CD4-positive, alpha-beta T cell treated with Interleukin-10 for 1 hour (primary cell): ENCODE results near the gene GRK5.

Experiments
- DNase-seq: peaks from one replicate; pipeline ENCODE4 v3.0.0-alpha.2; 2020

GRK5 gene

DNA sequence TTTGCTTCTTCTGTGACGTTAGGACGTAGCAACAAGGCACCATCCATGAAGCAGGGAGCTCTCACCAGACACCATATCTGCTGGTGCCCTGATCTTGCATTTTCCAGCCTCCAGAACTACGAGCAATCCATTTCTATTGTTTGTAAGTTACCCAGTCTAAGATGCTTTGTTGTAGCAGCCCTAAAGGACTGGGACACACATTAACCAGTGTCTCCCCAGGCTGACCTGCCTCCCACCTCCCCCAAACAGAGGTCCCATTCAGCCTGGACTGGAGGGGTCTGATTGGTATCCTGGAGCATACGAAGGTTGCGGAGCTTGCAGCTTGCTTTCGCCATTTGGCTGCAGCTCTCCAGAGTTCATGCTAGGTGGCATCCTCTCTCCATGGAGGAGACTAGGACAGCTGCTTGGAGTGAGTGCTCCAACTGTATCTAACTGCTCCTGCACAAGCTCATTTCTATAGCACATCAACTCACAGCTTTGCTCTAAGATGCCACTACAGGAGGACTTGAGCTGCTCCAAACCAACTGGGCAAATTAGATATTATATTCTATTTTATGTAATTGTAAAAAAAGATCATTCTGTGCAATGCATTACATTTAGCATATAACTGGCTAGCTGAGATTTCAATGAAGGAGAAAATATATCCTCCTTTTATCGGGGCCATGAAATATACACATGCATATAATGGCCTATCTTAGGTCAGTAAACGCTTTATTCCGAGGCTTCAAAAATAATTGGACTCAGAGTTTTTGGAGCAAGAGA lies 8.0 kb upstream of the GRK5 start:
- DNase-seq, result peak; percentile 65

DNA sequence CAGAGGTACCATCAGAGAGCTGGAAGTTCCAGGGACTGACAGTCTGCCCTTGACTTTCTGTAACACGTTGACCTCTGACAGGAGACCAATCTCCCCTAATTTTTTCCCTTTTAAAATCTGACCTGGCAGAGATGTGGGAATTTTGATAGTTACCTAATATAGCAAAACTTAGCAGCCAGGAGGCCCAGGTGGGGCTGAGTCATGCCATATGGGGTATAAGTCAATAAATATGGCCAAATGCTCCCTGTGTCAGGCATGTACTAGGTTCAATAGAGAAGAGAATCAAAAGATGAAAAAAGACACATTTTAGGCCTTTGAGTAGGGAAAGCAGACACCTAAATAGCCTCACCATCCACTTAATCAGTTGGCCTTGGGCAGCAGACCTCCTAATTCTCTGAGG lies 6.1 kb upstream of the GRK5 start:
- no peak for DNase-seq

DNA sequence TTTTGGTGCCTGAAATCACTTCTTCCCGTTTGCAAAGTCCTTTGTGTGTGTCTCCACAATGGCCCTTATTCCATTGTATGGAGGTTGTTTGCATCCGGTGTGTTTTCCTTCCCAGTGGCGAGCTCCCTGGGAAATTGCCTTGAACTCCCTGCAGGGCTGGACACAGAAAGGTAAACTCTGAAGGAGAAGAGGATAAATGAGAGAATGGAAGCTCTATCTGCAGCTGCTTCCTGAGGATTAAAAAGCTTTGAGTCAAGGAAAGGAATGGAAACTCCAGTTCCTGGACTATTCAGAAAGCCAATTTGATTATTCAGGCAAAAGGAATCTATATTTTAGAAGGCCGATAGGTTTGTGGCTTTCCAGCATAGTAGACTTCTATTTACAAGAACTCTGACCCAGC lies 4.4 kb upstream of the GRK5 start:
- no peak for DNase-seq

DNA sequence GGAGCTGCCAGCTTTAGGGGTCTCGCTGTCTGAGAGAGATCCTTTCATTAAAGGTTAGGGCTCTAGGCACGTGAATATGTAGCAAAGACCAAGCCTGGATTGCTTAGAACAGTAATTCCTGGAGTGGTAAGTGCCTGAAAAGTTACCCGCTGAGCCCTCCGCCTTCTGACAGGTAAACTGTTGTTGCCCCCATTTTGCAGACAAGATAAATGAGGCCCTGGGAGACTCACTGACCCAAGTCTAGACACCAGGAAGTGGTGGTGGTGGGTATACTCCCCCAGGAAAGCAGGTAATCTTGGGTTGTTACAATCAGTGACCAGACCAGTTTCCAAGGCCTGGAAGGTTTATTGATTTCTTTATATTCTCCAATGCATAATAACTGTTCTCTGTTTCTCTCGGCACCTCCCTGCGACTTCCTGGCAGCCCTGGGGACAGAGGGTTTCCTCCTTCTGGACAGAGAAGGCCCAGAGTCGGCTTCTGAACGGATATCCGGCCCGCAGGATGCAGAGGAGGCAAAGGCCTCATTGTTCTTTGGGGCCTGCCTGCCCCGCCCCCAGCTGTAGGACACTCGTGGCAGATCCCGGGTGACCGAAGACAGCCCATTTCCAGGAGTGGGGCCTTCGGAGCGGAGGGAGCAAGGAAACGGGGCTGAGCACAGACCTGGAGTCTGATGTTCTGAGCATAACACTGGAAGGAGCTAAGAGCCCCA lies 1.3 kb upstream of the GRK5 start:
- peak; percentile 51 for DNase-seq

DNA sequence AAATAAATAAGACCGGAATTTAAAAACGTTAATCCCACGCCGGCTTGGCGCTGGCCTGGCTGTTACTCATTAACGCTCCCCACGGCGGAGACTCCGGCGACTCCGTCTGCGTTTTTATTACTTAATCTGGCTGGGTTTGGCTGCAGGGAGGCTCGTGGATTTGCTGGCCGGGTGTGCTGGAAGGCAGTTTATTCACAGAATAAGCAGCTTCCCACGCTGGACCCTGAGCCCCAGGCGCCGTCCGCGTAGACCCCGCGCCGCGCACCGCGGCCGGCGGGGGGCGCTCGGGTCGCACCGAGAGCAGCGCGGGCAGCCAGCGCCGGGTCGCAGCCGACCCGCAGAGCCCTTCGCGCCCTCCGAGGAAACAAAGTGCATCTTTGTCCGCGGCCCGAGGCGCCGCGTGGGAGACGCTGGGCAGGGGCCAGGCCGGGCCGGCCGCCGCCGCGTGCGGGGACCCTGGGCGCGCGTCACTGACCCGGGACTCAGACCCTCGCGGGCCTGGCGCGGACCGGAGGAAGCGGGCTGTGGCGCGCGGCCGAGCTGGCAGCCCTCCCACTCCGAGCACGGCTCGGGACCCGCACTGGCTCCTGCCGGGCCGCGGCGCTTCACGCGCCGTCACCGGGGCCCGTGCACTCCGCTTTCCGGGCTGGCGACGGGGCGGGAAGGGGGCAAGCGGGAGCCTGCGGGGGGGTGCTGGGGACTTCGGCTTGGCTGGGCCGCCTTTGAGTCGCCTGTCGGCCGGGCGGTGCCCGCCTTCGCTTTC lies 587 bp upstream of the GRK5 start:
- DNase-seq, result peak; percentile 76

DNA sequence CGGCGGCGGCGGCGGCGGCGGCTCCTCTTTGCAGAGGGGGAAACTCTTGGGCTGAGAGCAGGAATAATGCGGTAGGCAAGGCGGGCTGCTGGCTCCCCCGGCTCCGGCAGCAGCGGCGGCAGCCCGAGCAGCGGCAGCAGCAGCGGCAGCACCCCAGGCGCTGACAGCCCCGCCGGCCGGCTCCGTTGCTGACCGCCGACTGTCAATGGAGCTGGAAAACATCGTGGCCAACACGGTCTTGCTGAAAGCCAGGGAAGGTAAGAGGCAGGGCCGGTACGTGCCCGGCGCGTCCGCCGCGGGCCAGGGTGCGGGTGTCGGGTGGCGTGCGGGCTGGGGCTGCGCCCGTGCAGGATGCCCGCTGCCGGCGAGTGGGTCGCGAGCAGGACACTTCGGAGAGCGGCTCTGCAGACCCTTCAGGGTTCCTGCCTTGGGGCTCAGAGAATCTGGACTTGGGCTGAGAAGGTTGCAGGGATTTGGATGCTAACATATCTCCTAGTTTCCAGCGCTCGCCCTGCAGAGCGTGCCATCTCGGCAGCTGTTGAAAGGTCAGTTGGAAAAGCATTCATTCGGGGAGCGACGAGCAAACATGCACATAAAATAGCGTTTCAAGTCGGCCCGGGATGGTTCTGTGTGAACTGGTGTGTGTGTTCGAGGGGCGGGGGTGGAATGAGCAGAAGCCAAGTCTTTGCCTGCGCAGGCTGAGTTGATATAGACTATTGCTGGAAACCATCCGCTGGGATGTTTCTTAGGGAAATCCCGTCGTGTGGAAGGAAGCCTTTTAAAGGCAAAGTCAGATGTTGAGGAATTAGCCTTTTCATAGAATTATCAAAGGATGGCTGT lies 562 bp downstream of the GRK5 start:
- DNase-seq, result peak; percentile 30

DNA sequence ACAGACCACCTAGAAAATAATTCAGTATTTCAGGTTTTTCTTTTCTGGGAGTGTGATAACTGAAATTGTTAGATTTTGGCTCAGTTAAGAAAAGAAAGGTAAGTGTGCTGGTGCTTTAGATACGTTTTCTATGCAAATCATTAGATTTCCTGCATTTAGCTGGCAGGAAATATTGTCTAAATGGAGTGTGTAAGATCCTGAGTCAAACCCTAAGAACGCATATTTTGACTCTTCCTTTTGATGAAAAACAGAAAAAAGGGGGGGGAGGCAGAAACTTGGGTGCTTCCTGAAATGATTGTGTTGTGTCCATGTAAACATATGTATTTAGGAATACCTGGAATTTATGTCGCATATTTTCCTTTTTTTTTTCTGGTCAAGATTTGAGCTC lies 1.2 kb downstream of the GRK5 start:
- no peak for DNase-seq

DNA sequence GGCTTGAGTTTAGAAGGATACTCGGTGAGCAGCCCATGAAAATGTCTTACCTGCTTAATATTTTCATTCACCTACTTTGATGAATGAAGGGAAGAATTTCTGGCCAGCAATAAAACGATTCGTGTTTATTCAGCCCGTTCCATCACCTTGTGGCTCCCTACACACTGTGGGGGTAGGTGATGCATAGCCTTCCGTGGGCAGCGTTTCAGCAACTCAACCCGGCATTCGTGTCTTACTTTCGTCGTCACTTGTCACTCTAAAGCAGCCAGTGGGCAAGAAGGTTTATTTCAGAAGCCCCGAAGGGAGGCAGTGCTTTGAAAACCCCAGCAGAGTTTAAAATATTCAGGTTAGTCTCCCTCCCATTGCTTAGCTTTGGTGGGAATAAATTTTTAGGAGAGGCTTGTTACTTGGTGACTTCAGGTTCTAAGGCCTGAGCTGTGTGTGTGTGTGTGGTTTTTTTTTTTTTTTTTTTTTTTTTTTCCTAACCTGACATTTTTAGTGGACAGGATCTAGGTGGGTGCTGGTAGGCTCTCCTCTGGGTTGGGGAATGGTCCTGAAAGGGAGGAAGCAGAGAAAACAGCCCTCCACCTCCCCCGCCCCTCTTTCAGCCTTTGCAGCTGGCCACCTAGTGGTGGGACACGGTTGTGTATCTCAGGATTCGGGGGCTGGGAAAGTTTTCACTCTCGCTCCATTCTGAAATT lies 1.8 kb downstream of the GRK5 start:
- DNase-seq, result peak; percentile 60

DNA sequence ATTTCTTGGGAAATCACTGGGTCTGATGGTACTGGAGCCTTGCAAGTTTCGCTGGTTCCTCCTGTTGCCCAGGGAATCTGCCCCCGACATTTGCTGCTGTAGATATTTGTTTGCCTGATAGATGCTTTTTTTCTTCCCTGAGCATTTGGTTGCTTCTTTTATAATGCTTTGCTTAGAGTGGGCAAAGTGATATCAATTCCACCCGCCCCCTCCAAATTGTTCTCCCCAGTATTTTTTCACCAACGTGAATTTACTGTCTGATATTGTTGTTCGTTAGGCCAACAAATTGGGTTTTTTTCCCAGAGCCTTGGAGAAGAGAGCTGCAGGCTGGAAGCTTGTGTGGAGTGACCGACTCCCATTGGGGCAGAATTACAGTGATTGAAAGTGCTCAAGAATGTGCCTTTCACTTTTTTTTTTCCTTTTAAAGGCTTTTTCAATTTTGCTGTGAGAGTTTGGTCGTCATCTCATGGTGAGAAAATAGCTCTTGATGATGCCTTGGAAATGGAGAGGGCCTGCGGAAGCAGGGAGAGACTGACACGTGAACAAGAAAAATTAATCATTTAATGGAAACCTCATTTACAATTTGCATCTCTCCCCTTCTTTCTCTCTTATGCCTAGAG lies 2.5 kb downstream of the GRK5 start:
- no peak for DNase-seq

DNA sequence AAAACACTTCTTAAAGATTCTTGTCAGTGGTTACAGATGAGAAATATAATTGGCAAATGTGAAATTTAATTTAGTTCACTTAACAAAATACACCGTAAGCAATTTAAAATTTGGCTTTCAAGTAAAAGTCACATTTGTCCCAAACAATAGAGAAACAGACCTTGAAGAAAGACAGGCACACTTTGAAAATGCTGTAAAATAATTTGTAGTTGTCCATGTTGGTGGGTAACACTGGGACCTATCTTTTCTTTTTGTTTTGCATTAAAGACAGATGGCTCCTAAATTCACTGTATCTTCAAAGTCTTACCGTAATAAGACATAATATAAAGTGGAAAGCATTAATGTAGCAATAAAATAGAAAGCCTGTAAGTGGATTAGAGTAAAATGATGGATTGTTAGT lies 3.3 kb downstream of the GRK5 start:
- DNase-seq, result no peak

DNA sequence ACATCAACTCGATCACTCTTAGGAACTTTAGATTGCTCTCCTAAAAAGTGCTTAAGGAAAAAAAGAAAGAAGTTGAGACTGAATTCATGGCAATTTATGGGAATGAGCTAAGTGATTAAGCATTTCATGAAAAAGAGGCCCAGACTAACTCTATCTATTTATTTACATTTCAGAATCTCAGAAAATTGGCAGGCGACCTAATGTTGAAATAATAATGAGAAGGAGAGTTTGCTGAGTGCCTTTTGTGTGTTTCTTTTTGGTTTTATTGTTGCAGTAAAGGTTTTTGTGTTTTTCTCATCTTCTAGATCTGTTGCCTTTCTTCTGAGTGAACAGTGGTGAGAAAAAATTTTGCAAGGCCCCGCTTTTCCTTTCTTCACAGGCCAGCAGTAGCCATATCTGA lies 3.8 kb downstream of the GRK5 start:
- DNase-seq, result no peak

DNA sequence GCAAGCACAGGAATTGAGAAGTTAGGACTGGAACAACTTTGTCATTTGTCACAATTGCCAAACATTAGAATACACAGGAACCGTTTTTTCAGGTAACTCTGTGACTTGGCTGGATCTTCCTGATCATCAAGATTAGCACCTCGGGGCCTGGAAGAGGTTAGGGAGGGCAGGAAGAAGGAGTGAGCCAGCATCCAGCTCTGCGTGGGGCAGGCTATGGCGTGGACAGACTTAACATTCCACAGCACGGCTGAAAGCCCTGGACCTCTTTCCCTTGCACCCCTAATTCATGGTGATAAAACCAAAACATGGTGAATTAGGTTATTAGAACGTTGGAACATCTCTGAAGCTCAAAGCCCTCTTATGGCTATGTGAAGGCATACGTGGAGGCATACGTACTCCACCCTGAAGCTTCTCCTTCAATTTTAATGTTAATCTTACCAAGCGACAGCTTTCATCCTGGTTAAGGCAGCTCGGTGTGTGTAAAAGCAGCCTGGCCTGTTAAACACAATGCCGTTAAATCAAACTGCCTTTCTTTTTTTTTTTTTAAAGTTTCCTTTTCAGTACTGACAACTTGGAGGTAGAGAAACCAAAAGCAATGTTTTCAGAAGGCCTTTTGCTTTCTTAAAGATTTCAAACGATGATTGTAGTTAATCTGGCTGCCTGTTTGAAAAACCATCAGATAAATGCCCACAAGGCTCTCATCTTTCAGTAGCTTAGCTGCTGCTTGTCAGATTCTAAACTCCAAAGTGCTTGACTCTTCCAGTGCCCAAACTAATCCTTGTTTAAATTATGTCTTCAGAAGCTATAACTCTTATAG lies 4.5 kb downstream of the GRK5 start:
- peak; percentile 44 for DNase-seq

DNA sequence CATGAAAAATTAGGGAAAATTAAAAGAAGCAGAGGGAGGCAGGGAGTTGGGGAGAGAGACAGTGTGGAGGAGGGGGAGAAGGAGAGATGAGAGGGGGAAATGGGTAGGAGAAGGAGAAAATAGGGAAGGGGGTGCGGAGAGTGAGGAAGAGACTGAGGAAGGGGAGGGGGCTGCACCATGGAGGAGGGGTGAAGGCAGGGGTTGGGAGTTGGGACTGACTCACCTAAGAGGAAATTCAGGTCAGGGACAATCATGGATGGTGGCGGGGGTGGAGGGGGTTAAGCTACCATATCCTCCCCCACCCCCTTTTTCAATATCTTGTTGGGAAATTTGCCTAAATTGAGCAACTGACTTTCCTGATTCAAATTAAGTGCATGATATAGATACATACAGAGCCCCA lies 8.0 kb downstream of the GRK5 start:
- DNase-seq, result no peak

DNA sequence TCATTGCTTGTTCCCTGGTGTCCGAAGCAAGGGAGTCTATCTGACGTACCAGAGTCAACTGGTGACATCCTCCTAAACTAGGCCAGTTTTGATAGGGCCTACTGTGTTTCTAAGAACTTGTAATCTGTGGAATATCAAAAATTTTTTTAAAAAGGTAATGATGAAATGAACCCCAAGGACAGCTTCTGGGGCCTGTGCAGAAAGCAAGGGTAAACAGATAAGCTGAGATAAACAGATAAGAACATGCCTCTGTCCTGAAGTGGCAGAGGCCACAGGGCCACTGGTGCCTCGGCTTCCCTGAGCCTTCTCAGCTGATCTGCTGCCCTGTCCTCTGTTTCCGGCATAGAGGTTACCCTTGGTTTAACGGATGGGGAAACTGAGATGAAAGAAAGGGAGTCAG lies 8.8 kb downstream of the GRK5 start:
- no peak for DNase-seq

DNA sequence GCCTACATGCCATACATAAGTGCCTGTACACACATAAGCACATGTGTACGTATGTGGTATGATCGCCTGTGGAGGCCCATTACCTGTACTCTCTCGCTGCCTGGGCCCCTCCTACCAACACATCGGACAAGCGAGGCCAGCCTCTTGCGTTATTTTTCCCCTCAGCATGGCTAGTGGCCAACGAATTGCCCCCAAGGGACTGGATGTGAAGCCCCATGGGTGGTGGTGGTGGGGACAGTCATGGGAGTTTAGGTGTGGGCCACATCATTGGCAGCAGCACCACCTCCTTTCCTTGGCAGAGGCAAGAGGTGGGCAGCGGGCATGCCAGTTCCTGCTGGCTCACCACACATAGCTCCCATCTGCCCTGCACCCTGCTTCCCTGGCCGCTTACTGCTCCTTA lies 10.0 kb downstream of the GRK5 start:
- no peak for DNase-seq

DNA sequence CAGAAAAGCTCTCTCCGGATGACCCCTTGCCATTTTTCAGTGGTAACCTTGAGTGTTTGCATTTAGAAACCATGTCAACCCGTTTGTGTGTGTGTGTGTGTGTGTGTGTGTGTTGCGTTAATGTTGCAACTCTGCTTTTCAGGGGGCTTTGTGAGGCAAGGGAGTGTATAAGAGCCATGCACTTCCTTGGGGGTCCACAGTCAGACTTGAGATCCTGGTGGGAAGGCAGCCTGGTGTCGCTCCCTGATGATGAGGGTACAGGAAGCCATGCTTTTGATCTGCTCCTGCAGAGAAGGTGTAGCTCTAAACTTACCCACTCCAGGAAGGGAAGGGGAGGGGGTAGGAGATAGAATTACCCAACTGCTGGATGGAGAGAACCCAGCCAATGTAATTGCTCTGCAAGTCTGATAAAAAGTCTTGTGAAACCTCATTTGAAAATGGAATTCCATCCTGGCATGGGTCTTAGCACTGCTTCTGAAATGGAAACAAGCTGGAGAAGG lies 10.7 kb downstream of the GRK5 start:
- no peak for DNase-seq

DNA sequence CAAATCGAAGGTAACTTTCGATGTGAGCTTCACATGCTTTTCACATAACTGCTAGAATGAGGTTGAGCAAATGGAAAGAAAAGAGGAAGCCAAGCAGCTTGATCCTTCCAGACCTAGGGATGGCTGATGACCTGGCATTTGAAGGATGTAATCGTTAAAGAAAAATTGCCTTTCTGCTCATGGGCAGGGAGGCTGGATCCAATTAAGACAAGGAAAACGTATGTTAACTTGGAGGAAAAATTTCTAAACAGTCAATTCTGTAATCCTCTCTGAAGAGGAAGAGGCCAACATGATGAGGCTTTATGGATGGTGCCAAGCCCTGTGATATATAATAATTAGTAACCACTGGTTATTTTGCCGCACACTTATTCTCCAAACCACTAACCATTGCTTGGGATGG lies 12.5 kb downstream of the GRK5 start:
- DNase-seq, result no peak

DNA sequence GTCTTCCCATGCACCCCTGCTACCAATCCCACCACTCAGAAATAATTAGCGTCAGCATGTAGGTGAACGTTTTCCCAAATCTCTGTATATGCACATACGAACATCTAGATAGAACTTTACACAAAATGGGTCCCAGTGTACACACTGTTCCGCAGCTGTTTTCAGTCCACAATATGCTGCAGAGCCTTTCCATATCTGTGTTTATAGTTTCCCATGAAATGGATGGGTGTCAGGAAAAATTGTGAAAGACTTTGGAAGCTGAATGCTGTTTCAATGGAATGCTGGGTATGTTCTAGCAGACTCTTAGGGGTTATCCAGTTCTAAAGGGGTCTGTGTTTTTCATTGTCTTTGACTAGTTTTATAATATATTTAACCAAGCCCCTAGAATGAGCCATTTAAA lies 13.8 kb downstream of the GRK5 start:
- DNase-seq, result no peak

DNA sequence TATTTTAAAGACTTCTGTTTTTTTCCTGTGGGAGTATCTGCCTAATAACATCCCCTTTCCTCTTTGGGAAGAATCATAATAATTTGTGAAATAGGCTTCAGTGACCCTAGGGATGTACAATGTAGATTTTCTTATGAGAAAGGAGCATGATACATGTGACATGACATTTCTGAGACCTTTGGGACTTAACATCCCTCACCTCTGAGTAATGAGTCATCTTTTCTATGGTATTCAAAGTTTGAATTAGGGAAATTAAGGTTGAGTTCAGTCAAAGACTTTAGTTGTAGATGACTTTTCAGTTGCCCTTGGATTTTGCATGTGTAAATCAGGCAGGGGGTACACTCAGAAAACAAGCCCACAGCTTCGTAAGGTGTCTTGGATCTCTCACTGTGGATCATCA lies 14.3 kb downstream of the GRK5 start:
- DNase-seq, result no peak

DNA sequence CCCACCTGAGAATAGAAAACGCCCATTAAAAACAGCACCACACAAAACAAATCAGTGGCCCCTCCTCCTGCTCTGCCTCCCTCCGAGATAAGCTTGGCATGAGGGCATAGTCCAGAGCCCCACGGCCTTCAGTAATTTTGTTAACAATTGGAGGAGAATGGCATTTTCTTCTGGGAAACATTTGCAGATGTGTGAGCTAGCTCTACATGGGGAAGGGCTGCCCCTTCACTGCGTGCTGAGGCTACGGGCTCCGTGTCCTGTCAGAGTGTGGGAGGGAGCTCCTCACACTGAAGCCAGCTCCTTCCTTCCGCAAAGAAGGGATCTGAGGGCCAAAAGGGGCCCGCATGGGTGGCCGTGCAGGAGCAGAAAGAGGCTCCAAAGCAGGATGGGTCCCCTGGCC lies 15.2 kb downstream of the GRK5 start:
- no peak for DNase-seq

DNA sequence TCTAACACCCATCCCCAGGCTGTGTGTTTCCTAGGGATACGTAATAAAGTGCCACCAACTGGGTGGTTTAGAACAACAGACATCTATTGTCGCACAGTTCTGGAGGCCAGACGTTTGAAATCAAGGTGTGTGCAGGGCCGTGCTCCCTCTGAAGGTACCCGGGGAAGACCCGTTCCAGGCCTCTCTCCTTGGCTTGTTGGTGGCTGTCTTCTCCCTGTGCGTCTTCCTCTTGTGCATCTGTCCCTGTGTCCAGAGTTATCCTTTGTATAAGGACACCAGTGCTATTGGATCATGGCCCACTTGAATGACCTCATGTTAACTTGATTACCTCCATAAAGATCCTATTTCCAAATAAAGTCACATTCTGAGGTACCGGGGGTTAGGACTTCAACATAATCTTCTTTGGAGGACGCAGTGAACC lies 15.6 kb downstream of the GRK5 start:
- no peak for DNase-seq
